ENCODE data around the gene QKI.

The QKI gene

GRCh38 chr6:163455552-163455951 lies 41.0 kb downstream of the QKI start:
- no peak overlapping the region for H3K4me3 ChIP-seq (ENCODE audit: low read depth, low read length)
- TF ChIP-seq CTCF (IDR thresholded peaks at IDR 0.05; ENCODE audit: low read depth, low read length, missing control alignments): no peak
- no peak for DNase-seq (ENCODE audit: low read depth)
- in situ Hi-C loops (cut with HindIII; ENCODE audit: low sequenced_read_pairs): no loop called here

DNA sequence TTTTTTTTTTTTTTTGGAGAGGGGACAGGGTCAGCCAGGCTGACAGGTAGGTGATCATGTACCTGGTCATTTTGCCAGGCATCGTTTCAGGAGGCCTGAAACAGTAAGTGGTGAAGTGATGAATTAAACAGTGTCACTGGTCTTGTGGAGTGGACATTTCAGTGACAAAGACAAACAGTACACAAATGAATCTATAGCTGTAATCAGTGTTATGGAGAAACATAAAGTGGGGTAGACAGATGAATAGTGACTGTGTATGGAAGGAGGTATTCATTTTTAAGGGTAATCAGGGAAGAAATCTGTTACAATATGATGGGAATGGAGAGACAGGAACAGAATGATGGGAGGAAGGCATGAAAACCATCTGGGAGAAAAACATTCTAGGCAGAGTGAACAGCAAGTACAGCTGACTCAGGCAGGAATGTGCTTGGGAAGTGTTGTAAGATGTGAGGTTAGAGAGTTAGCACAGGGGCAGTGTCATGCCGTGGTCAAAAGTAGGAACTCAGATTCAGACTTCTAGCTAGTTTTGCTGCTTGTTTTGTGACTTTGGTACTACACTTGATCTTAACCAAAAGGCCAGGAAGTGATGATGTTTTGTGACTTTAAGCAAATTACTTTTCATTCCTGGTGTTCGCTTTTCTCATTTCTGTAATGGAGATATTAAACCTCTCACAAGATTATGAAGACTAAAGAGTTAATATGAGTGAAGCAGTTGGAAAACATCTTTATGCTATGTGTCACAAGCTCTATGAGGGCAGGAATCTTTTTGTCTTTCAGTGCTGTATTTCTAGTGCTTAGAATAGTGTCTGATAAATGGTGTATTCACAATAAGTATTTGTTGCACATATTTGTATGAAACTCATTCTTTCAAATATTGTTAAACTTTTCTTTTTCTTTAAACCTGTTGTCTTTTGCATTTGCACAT lies 43.4 kb downstream of the QKI start:
- TF ChIP-seq CTCF (IDR thresholded peaks at IDR 0.05; ENCODE audit: low read depth, low read length, missing control alignments): no peak
- in situ Hi-C loops (cut with HindIII; ENCODE audit: low sequenced_read_pairs): no loop called here
- H3K4me3 ChIP-seq (ENCODE audit: low read depth, low read length): no peak overlapping the region
- peak; percentile 77 for DNase-seq (ENCODE audit: low read depth)

- H3K4me3 ChIP-seq (ENCODE audit: low read depth, low read length): no peak overlapping the region
- TF ChIP-seq CTCF (IDR thresholded peaks at IDR 0.05; ENCODE audit: low read depth, low read length, missing control alignments): no peak
- DNase-seq (ENCODE audit: low read depth): no peak
- in situ Hi-C loops (cut with HindIII; ENCODE audit: low sequenced_read_pairs): no loop called here
These were observed 44.5 kb downstream of the QKI start for GRCh38 chr6:163459007-163459406.

- DNase-seq (ENCODE audit: low read depth): no peak
- in situ Hi-C loops (cut with HindIII; ENCODE audit: low sequenced_read_pairs): no loop called here
- no peak overlapping the region for H3K4me3 ChIP-seq (ENCODE audit: low read depth, low read length)
- TF ChIP-seq CTCF (IDR thresholded peaks at IDR 0.05; ENCODE audit: low read depth, low read length, missing control alignments): no peak
These were observed 45.0 kb downstream of the QKI start for GRCh38 chr6:163459536-163459935.

- peak; percentile 42 for DNase-seq (ENCODE audit: low read depth)
- peak overlapping the region; percentile 38 for H3K4me3 ChIP-seq (ENCODE audit: low read depth, low read length)
- no peak for TF ChIP-seq CTCF (IDR thresholded peaks at IDR 0.05; ENCODE audit: low read depth, low read length, missing control alignments)
- in situ Hi-C loops (cut with HindIII; ENCODE audit: low sequenced_read_pairs): no loop called here
These were observed 45.8 kb downstream of the QKI start for GRCh38 chr6:163460307-163460782.

DNA sequence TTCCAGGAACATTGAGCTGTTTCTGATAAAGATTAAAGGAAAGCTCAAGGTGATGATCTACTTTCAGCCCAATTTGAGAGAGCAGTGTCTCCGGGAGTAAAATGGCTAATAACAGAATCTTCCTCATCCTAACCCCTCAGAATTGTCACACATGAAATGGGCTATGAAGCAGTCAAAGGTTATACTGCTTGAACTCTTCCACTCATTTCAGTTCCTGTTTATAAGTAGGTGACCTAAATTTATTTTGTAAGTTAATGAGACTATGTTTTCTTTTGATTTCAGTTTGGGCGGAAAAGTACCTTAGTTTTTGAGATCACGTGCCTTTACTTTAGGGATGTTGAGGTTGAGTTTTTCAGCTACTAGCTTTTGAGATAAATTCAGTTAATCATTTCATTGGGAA lies 47.2 kb downstream of the QKI start:
- H3K4me3 ChIP-seq (ENCODE audit: low read depth, low read length): no peak overlapping the region
- in situ Hi-C loops (cut with HindIII; ENCODE audit: low sequenced_read_pairs): no loop called here
- no peak for DNase-seq (ENCODE audit: low read depth)
- no peak for TF ChIP-seq CTCF (IDR thresholded peaks at IDR 0.05; ENCODE audit: low read depth, low read length, missing control alignments)

Data from astrocyte of the cerebellum (primary cell).